AG04450 (cell line): ENCODE measurements around the gene PLEKHA6. TPM values are rescaled to one million over a fixed set of nuclear protein-coding genes. Genes with fewer than 3 reads are reported as not detected.
"Not testable (repeated sequence)": the region's sequence is repeated elsewhere in the genome, so short reads cannot be mapped to it uniquely, and the experiment has no call there.

ENCODE experiments used
- CTCF ChIA-PET: fragments of 300-600, 350-600 bp; formaldehyde crosslinking; extraction: SDS; loops from one replicate; lab custom pipeline; 2022; ENCODE audit warnings: antibody characterized with exemption, inconsistent platforms; lab: Charles Lee
- POLR2A ChIA-PET: fragments of 350-600 bp; formaldehyde crosslinking; extraction: SDS; loops from one replicate; lab custom pipeline; 2021; ENCODE audit warnings: antibody characterized with exemption, inconsistent platforms; lab: Yijun Ruan, JAX
- DNase-seq: peaks from one replicate; pipeline ENCODE4 v3.0.0-alpha.2; 2011; ENCODE audit warnings: low read depth, low spot score
- H3K27ac ChIP-seq: one replicate; pipeline ENCODE4 v1.5.1; 2012; ENCODE audit warnings: low read depth, low read length, control low read depth
- H3K27me3 ChIP-seq: one replicate; pipeline ENCODE4 v1.6.0; 2012; ENCODE audit warnings: low read length; ENCODE audit not compliant: control insufficient read depth, insufficient read depth
- H3K4me3 ChIP-seq: 2 replicates; pipeline ENCODE4 v1.5.1; 2011; ENCODE audit warnings: mild to moderate bottlenecking, low read depth, low read length, control low read depth
- H3K9me3 ChIP-seq: 2 replicates; pipeline ENCODE4 v1.5.1; 2012; ENCODE audit warnings: low read length; ENCODE audit not compliant: control insufficient read depth, insufficient read depth
- polyA plus RNA-seq: library from polyadenylated mRNA; depleted of rRNA; stranded (reverse); fragments of >200 nt; gene quantifications from 2 replicates; pipeline ENCODE4 v1.2.3, GENCODE V29; 2011
- TF ChIP-seq, protein P1 (sequence below): IDR thresholded peaks from 2 replicates; pipeline ENCODE4 v1.5.1; 2011; ENCODE audit warnings: low read depth, low read length, control low read depth, inconsistent platforms

PLEKHA6 gene
- polyA plus RNA-seq, 1 experiment, result 6.8 TPM

DNA sequence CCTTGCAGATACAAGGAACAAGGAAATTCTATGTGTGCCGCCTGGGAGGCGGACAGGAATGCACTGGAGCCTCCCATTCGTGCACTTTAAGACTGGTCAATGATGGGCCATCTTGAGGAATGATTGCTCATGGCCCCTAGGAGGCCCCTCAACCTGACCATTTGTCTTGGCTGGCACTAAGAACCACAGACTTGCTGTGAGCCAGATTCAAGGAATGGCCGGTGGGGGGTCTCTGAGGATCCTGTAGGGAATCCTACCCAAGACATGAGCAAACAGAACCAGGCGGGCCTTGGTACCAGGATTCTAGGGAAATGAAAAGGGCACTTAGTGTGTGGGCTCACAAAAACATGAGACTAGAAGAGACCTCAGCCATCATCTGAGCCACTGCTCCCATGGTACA lies 117.8 kb downstream of the PLEKHA6 start:
- ChIA-PET CTCF (no interaction called here), POLR2A (no interaction called here)
- TF ChIP-seq, protein P1, sequence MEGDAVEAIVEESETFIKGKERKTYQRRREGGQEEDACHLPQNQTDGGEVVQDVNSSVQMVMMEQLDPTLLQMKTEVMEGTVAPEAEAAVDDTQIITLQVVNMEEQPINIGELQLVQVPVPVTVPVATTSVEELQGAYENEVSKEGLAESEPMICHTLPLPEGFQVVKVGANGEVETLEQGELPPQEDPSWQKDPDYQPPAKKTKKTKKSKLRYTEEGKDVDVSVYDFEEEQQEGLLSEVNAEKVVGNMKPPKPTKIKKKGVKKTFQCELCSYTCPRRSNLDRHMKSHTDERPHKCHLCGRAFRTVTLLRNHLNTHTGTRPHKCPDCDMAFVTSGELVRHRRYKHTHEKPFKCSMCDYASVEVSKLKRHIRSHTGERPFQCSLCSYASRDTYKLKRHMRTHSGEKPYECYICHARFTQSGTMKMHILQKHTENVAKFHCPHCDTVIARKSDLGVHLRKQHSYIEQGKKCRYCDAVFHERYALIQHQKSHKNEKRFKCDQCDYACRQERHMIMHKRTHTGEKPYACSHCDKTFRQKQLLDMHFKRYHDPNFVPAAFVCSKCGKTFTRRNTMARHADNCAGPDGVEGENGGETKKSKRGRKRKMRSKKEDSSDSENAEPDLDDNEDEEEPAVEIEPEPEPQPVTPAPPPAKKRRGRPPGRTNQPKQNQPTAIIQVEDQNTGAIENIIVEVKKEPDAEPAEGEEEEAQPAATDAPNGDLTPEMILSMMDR, result no peak

DNA sequence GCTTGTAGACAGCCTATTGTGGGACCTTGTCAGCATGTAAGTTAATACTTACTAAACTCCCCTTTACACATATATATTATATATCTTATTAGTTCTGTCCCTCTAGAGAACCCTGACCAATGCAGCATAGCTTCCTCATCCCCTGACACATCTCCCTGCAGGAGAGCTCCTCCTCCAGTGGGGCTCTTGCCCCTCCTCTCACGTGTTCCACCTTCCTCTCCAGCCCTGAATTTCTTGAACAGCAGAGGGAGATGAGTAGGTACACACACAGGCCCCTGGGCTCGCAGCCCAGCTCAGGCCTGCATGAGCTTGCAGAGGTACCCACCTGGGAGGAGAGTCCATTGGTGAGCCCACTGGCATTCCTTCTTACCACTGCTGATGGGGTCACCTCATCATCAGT lies 118.7 kb downstream of the PLEKHA6 start:
- ChIA-PET CTCF (no interaction called here), POLR2A (no interaction called here)
- TF ChIP-seq, protein P1, result no peak
- no peaks in the 10 kb centered on the region; the same call in 1 of the 2 replicates for H3K9me3 ChIP-seq
- H3K4me3 ChIP-seq, result no peak overlapping the region
- H3K27me3 ChIP-seq, result no peaks in the 10 kb centered on the region
- no peak for DNase-seq
- H3K27ac ChIP-seq, result peak overlapping the region; percentile 11

More for the DNA sequence above, 117.8 kb downstream of the PLEKHA6 start:
- no peak for DNase-seq
- Histone ChIP-seq H3K9me3 (no peaks in the 10 kb centered on the region; the same call in 1 of the 2 replicates), H3K27ac (no peak overlapping the region), H3K27me3 (no peaks in the 10 kb centered on the region), H3K4me3 (no peak overlapping the region)

DNA sequence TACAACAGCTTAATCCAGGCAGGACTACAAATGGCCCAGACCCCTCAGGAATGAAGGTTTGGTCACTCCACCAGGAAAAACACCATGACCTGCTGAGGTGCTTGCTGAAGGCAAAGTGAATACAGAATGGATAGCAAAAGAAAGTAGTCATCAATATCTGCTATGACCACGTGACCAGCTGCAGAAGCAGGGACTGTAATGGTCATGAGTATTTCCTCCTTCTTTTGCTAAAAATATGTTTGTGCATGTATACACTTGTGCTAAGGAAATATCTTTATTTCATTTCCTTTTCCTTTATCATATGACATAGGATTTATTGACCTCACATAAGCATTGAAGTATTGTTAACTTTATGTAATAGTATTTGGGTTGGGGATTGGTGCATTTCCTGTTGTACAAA lies 119.5 kb downstream of the PLEKHA6 start:
- Histone ChIP-seq H3K27ac (no peak overlapping the region), H3K27me3 (no peaks in the 10 kb centered on the region), H3K9me3 (no peaks in the 10 kb centered on the region; the same call in 1 of the 2 replicates), H3K4me3 (no peak overlapping the region)
- ChIA-PET CTCF (interaction anchor here (0.8 kb wide), 1 partner anchor 124 kb away, joined by 4 read pairs; no protein-coding TSS in a partner anchor), POLR2A (no interaction called here)
- no peak for DNase-seq
- TF ChIP-seq, protein P1, result no peak

DNA sequence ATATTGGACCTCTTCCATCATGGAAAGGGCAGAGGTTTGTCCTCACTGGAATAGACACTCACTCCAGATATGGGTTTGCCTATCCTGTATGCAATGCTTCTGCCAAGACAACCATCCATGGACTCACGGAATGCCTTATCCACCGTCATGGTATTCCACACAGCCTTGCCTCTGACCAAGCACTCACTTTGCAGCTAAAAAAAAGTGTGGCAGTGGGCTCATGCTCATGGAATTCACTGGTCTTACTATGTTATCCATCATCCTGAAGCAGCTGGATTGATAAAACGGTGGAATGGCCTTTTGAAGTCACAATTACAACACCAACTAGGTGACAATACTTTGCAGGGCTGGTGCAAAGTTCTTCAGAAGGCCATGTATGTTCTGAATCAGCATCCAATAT lies 120.3 kb downstream of the PLEKHA6 start:
- CTCF ChIA-PET, result interaction anchor here (0.8 kb wide), 1 partner anchor 125 kb away, joined by 4 read pairs; no protein-coding TSS in a partner anchor
- H3K27me3 ChIP-seq, DNase-seq, H3K27ac ChIP-seq, H3K4me3 ChIP-seq, H3K9me3 ChIP-seq, POLR2A ChIA-PET: not testable (repeated sequence)

DNA sequence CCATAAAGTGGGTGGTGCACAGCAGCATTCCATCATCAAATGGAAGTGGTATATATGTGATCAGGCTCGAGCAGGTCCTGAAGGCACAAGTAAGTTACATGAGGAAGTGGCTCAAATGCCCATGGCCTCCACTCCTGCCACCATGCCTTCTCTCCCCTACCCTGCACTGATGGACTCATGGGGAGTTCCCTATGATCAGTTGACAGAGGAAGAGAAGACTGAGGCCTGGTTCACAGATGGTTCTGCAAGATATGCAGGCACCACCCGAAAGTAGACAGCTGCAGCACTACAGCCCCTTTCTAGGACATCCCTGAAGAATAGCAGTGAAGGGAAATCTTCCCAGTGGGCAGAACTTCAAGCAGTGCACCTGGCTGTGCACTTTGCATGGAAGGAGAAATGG lies 121.2 kb downstream of the PLEKHA6 start:
- H3K4me3 ChIP-seq, H3K27me3 ChIP-seq, H3K27ac ChIP-seq, POLR2A ChIA-PET, CTCF ChIA-PET, DNase-seq, H3K9me3 ChIP-seq: not testable (repeated sequence)

DNA sequence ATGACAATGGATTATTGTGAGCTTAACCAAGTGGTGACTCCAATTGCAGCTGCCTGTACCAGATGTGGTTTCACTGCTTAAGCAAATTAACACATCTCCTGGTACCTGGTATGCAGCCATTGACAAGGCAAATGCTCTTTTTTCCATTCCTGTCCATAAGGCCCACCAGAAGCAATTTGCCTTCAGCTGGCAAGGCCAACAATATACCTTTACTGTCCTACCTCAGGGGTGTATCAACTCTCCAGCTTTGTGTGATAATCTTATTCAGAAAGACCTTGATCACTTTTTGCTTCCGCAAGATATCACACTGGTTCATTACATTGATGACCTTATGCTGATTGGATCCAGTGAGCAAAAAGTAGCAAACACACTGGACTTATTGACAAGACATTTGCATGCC lies 122.2 kb downstream of the PLEKHA6 start:
- POLR2A ChIA-PET, result interaction anchor here (0.7 kb wide), 1 partner anchor 81 kb away, joined by 3 read pairs; no protein-coding TSS in a partner anchor
- H3K27me3 ChIP-seq, H3K27ac ChIP-seq, DNase-seq, H3K4me3 ChIP-seq, H3K9me3 ChIP-seq: not testable (repeated sequence)
- CTCF ChIA-PET, result interaction anchor here (1.5 kb wide), 1 partner anchor 31 kb away, joined by 5 read pairs; no protein-coding TSS in a partner anchor
